ENCODE measurements around the gene HIP1R. TPM values are rescaled to one million over a fixed set of nuclear protein-coding genes. Genes with fewer than 3 reads are reported as not detected.

Gene HIP1R
- total RNA-seq, 1 experiment from 2014 or later: 36.7 TPM

GRCh38 chr12:122886161-122886560 is 50.9 kb downstream of the HIP1R start:
- CTCF ChIA-PET: interaction anchor here (0.5 to 0.7 kb wide), 3 partner anchors 65 to 246 kb away, joined by 3 to 11 read pairs (median 4); no protein-coding TSS in a partner anchor
- POLR2A ChIA-PET: interaction anchor here (0.9 to 1.0 kb wide), 2 partner anchors 26 to 59 kb away, joined by 3 read pairs; no protein-coding TSS in a partner anchor
- H3K27ac ChIP-seq (ENCODE audit: low read length): peak overlapping the region; percentile 100
- H3K4me3 ChIP-seq (ENCODE audit: low read depth in 2 of 2, low read length in 2 of 2): peak overlapping the region; percentile 30 to 40
- ATAC-seq (peak; percentile 6), DNase-seq (ENCODE audit: low read depth, low spot score) (no peak)
- no peaks in the 10 kb centered on the region for H3K36me3 ChIP-seq (ENCODE audit: control insufficient read depth, insufficient read depth, low read length)
- no peaks in the 10 kb centered on the region for H3K27me3 ChIP-seq (ENCODE audit: control insufficient read depth, insufficient read depth, low read length)
- no peaks in the 10 kb centered on the region for H3K9me3 ChIP-seq (ENCODE audit: control insufficient read depth, insufficient read depth, low read depth, low read length)
- H3K4me1 ChIP-seq (ENCODE audit: control insufficient read depth, insufficient read depth, low read length): peaks cover 86% of the 10 kb centered on the region
- BruUV-seq (replicated peaks): no TSS peak
- intact Hi-C loops (cut with micrococcal nuclease; ENCODE audit: unreplicated experiment) (no loop called here), in situ Hi-C loops (cut with HindIII; ENCODE audit: low pct_unique_long_range_greater_than_20kb, low sequenced_read_pairs) (no loop called here)
- TF ChIP-seq, protein P1, sequence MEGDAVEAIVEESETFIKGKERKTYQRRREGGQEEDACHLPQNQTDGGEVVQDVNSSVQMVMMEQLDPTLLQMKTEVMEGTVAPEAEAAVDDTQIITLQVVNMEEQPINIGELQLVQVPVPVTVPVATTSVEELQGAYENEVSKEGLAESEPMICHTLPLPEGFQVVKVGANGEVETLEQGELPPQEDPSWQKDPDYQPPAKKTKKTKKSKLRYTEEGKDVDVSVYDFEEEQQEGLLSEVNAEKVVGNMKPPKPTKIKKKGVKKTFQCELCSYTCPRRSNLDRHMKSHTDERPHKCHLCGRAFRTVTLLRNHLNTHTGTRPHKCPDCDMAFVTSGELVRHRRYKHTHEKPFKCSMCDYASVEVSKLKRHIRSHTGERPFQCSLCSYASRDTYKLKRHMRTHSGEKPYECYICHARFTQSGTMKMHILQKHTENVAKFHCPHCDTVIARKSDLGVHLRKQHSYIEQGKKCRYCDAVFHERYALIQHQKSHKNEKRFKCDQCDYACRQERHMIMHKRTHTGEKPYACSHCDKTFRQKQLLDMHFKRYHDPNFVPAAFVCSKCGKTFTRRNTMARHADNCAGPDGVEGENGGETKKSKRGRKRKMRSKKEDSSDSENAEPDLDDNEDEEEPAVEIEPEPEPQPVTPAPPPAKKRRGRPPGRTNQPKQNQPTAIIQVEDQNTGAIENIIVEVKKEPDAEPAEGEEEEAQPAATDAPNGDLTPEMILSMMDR (IDR thresholded peaks at IDR 0.05): no peak
- TF ChIP-seq SIN3A (IDR thresholded peaks at IDR 0.05; ENCODE audit: borderline replicate concordance, insufficient read depth, low read depth, low read length) (no peak), TCF7L2 (IDR thresholded peaks at IDR 0.05; ENCODE audit: low read depth, low read length) (no peak), POLR2AphosphoS5 (IDR thresholded peaks at IDR 0.05; ENCODE audit: low read depth, low read length) (no peak; the same call in 1 of the 2 replicates)
- TF ChIP-seq, protein P2, sequence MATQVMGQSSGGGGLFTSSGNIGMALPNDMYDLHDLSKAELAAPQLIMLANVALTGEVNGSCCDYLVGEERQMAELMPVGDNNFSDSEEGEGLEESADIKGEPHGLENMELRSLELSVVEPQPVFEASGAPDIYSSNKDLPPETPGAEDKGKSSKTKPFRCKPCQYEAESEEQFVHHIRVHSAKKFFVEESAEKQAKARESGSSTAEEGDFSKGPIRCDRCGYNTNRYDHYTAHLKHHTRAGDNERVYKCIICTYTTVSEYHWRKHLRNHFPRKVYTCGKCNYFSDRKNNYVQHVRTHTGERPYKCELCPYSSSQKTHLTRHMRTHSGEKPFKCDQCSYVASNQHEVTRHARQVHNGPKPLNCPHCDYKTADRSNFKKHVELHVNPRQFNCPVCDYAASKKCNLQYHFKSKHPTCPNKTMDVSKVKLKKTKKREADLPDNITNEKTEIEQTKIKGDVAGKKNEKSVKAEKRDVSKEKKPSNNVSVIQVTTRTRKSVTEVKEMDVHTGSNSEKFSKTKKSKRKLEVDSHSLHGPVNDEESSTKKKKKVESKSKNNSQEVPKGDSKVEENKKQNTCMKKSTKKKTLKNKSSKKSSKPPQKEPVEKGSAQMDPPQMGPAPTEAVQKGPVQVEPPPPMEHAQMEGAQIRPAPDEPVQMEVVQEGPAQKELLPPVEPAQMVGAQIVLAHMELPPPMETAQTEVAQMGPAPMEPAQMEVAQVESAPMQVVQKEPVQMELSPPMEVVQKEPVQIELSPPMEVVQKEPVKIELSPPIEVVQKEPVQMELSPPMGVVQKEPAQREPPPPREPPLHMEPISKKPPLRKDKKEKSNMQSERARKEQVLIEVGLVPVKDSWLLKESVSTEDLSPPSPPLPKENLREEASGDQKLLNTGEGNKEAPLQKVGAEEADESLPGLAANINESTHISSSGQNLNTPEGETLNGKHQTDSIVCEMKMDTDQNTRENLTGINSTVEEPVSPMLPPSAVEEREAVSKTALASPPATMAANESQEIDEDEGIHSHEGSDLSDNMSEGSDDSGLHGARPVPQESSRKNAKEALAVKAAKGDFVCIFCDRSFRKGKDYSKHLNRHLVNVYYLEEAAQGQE (IDR thresholded peaks at IDR 0.05; ENCODE audit: insufficient read depth in 1 of 2, low read depth in 2 of 2, low read length in 1 of 2): no peak

- Histone ChIP-seq H3K27ac (ENCODE audit: low read length) (peak overlapping the region; percentile 100), H3K9me3 (ENCODE audit: control insufficient read depth, insufficient read depth, low read depth, low read length) (no peaks in the 10 kb centered on the region), H3K4me1 (ENCODE audit: control insufficient read depth, insufficient read depth, low read length) (peaks cover 82% of the 10 kb centered on the region), H3K36me3 (ENCODE audit: control insufficient read depth, insufficient read depth, low read length) (no peaks in the 10 kb centered on the region), H3K4me3 (ENCODE audit: low read depth in 2 of 2, low read length in 2 of 2) (peak overlapping the region; percentile 30 to 57), H3K27me3 (ENCODE audit: control insufficient read depth, insufficient read depth, low read length) (no peaks in the 10 kb centered on the region)
- in situ Hi-C loops (cut with HindIII; ENCODE audit: low pct_unique_long_range_greater_than_20kb, low sequenced_read_pairs) (no loop called here), intact Hi-C loops (cut with micrococcal nuclease; ENCODE audit: unreplicated experiment) (no loop called here)
- BruUV-seq (replicated peaks): TSS peak; percentile 46
- ATAC-seq: peak; percentile 64
- ChIA-PET CTCF (no interaction called here), POLR2A (interaction anchor here (0.7 to 1.3 kb wide), 4 partner anchors 15 to 58 kb away, joined by 3 read pairs; no protein-coding TSS in a partner anchor)
- peak; percentile 83 for DNase-seq (ENCODE audit: low read depth, low spot score)
- TF ChIP-seq TCF7L2 (IDR thresholded peaks at IDR 0.05; ENCODE audit: low read depth, low read length) (no peak), POLR2AphosphoS5 (IDR thresholded peaks at IDR 0.05; ENCODE audit: low read depth, low read length) (peak; percentile 64; the same call in 1 of the 2 replicates)
These were observed 51.9 kb downstream of the HIP1R start for GRCh38 chr12:122886851-122887818.
